Measurements from ENCODE around the gene PRCD.
"Not testable (repeated sequence)": the region's sequence is repeated elsewhere in the genome, so short reads cannot be mapped to it uniquely, and the experiment has no call there.

PRCD gene

GRCh38 chr17:76515274-76515949 is 24.4 kb upstream of the PRCD start:
- DNase-seq (ENCODE audit: low spot score), result peak; percentile 91
- Histone ChIP-seq H3K4me3 (peak overlapping the region; percentile 47), H3K27ac (peak overlapping the region; percentile 38 to 80)
- TF ChIP-seq CTCF (IDR thresholded peaks at IDR 0.05), result no peak

- no peak overlapping the region for H3K27ac ChIP-seq
- no peak for TF ChIP-seq CTCF (IDR thresholded peaks at IDR 0.05)
- DNase-seq (ENCODE audit: low spot score), result no peak
- no peak overlapping the region for H3K4me3 ChIP-seq
Observed at GRCh38 chr17:76517638-76518038, 22.2 kb upstream of the PRCD start.

DNA sequence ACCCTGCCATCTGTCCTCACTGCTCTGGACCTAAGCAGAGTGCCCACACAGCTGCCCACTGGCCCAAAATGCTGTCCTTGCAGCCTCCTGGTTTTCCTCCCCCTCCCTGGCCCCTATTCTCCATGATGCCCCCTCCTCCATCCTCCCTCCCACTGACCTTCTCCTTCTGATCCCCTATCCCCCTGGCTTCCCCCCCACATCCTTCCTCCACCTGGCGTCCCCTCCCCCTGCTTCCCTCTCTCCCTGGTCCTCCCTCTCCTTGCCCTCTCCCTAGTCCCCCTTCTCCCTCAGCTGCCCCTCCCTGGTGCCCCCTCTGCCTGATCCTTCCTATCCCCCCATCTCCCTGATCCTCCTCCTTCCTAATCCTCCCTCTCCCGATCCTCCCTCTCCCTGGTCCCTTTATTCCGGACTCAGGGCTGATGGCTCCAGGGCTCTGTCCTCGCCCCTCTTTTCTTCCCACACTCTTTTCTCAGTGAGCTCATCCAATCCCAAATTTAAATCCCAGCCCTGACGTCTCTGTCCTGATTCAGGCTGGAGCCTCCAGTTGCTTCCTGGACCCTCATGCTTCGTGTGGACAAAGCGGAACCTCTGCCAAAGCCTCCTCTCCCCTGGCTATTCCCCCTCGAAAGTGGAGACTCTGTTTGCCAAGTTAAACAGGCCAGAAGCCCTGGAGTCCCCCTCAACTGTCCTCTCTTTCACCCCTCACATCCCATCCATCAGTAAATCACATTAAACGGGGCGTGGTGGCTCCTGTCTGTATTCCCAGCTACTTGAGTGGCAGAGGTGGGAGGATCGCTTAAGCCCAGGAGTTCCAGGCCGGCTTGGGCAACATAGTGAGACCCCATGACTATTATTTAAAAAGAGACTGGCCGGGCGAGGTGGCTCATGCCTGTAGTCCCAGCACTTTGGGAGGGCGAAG is 20.5 kb upstream of the PRCD start:
- Histone ChIP-seq H3K27ac (no peak overlapping the region), H3K4me3 (no peak overlapping the region)
- no peak for DNase-seq (ENCODE audit: low spot score)
- no peak for TF ChIP-seq CTCF (IDR thresholded peaks at IDR 0.05)

- H3K4me3 ChIP-seq, result no peak overlapping the region
- no peak for TF ChIP-seq CTCF (IDR thresholded peaks at IDR 0.05)
- DNase-seq (ENCODE audit: low spot score), result no peak
- no peak overlapping the region for H3K27ac ChIP-seq
Observed at GRCh38 chr17:76521262-76521661, 18.6 kb upstream of the PRCD start.

GRCh38 chr17:76521683-76522082 is 18.2 kb upstream of the PRCD start:
- H3K4me3 ChIP-seq; DNase-seq (ENCODE audit: low spot score); H3K27ac ChIP-seq: not testable (repeated sequence)

DNA sequence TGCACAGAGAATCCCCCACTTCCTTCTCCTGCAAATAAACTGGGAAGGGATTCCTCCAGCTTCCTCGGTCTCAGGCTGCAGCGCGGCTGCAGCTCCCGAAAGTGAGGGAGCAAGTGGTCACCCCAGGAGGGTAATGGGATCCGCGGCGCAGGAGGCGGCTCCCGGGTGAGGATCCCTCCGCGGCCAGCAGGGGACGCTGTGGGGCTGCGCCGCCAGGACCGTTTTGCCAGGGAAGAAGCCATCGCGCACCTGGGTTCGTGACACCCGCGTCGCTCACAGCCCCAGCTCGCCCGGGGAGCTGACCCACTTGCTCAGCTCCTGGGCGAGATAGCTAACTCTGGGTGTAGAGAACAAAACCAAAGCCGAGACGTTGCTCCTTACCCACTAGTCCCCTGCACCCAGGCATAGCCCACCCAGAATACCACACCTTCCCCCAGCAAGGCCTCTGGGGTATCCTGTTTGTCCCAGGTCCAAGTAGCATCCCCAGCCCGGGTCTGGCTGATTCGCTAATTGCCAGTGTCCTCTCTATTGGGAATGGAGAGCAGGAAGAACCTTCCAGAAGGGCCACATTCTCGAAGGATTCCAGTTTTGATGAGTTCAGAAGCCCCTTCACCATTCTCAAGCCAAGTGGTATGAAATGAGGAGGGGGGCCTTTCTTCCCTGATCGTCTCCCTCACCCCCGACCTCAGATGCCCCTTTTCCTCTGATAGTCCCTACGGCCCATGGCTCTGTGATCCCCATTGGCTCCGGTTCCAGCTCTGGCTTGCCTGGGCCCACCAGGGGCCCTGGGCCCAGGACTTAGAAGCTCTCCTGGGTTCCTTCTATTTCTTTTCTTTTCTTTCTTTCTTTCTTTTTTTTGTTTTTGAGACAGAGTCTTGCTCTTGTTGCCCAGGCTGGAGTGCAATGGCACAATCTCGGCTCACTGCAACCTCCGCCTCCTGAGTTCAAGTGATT is 16.5 kb upstream of the PRCD start:
- peak; percentile 99 for TF ChIP-seq CTCF (IDR thresholded peaks at IDR 0.05)
- Histone ChIP-seq H3K4me3 (no peak overlapping the region), H3K27ac (no peak overlapping the region)
- no peak for DNase-seq (ENCODE audit: low spot score)
